ENCODE measurements around the gene IL20RB. TPM values are rescaled to one million over a fixed set of nuclear protein-coding genes. Genes with fewer than 3 reads are reported as not detected.
"Not testable (repeated sequence)": the region's sequence is repeated elsewhere in the genome, so short reads cannot be mapped to it uniquely, and the experiment has no call there.

The IL20RB gene
- total and polyA plus RNA-seq, 7 experiments from 2014 or later: 0.33 to 3.5 (median 2.4) TPM; not detected in 1

GRCh38 chr3:136984837-136985236 lies 27.1 kb downstream of the IL20RB start:
- Mint-ChIP-seq H3K4me1 (peaks cover 3 to 17% (median 10%) of the 10 kb centered on the region in 7 donors), H3K4me3 (peak overlapping the region in 1 of 10 donors; percentile 20), H3K27me3 (no peaks in the 10 kb centered on the region), H3K9me3 (no peaks in the 10 kb centered on the region), H3K27ac (peak overlapping the region in 4 of 9 donors; percentile 18 to 67 (median 29)), H3K36me3 (peaks cover 0 to 9% (median 4%) of the 10 kb centered on the region in 5 donors)
- DNase-seq: no peak
- Histone ChIP-seq H3K4me1 (ENCODE audit: control insufficient read depth in 2 of 2, insufficient read depth in 2 of 2, low read length in 2 of 2) (no peaks in the 10 kb centered on the region), H3K9me3 (ENCODE audit: control insufficient read depth in 2 of 3, low read length in 3 of 3) (no peaks in the 10 kb centered on the region), H3K4me3 (ENCODE audit: low read length) (no peak overlapping the region), H3K27me3 (ENCODE audit: control insufficient read depth in 2 of 2, insufficient read depth in 2 of 2, low read length in 2 of 2) (no peaks in the 10 kb centered on the region), H3K36me3 (ENCODE audit: control insufficient read depth in 2 of 3, insufficient read depth in 3 of 3, low read length in 3 of 3) (no peaks in the 10 kb centered on the region), H3K27ac (ENCODE audit: low read depth, low read length) (no peak overlapping the region)
- ATAC-seq: no peak
- CTCF ChIA-PET: interaction anchor here (0.6 kb wide), 1 partner anchor 633 kb away, joined by 3 read pairs; no protein-coding TSS in a partner anchor
- intact Hi-C loops (cut with micrococcal nuclease): no loop called here
- POLR2A ChIA-PET: no interaction called here

- DNase-seq; H3K36me3 Mint-ChIP-seq; POLR2A ChIA-PET; CTCF ChIA-PET; H3K4me3 ChIP-seq (ENCODE audit: low read length); ATAC-seq; H3K27ac ChIP-seq (ENCODE audit: low read depth, low read length); H3K27me3 Mint-ChIP-seq; H3K9me3 ChIP-seq (ENCODE audit: control insufficient read depth in 2 of 3, low read length in 3 of 3); H3K27me3 ChIP-seq (ENCODE audit: control insufficient read depth in 2 of 2, insufficient read depth in 2 of 2, low read length in 2 of 2); H3K4me1 ChIP-seq (ENCODE audit: control insufficient read depth in 2 of 2, insufficient read depth in 2 of 2, low read length in 2 of 2); H3K36me3 ChIP-seq (ENCODE audit: control insufficient read depth in 2 of 3, insufficient read depth in 3 of 3, low read length in 3 of 3); intact Hi-C loops (cut with micrococcal nuclease); H3K27ac Mint-ChIP-seq; H3K9me3 Mint-ChIP-seq; H3K4me3 Mint-ChIP-seq: not testable (repeated sequence)
- peaks cover 3 to 17% (median 10%) of the 10 kb centered on the region in 7 donors for H3K4me1 Mint-ChIP-seq
Observed at GRCh38 chr3:136987398-136987980, 29.7 kb downstream of the IL20RB start.

- no peaks in the 10 kb centered on the region for H3K9me3 ChIP-seq (ENCODE audit: control insufficient read depth in 2 of 3, low read length in 3 of 3)
- Mint-ChIP-seq H3K4me1 (peaks cover 3 to 17% (median 10%) of the 10 kb centered on the region in 7 donors), H3K4me3 (no peak overlapping the region), H3K27me3 (no peaks in the 10 kb centered on the region), H3K27ac (peak overlapping the region in 1 of 9 donors; percentile 14), H3K36me3 (peaks cover 0 to 3% (median 0%) of the 10 kb centered on the region in 5 donors), H3K9me3 (no peaks in the 10 kb centered on the region)
- H3K4me1 ChIP-seq (ENCODE audit: control insufficient read depth in 2 of 2, insufficient read depth in 2 of 2, low read length in 2 of 2): no peaks in the 10 kb centered on the region
- H3K4me3 ChIP-seq (ENCODE audit: low read length): no peak overlapping the region
- H3K27me3 ChIP-seq (ENCODE audit: control insufficient read depth in 2 of 2, insufficient read depth in 2 of 2, low read length in 2 of 2): no peaks in the 10 kb centered on the region
- ATAC-seq (no peak), DNase-seq (no peak)
- H3K27ac ChIP-seq (ENCODE audit: low read depth, low read length): no peak overlapping the region
- CTCF ChIA-PET: no interaction called here
- no peaks in the 10 kb centered on the region for H3K36me3 ChIP-seq (ENCODE audit: control insufficient read depth in 2 of 3, insufficient read depth in 3 of 3, low read length in 3 of 3)
- POLR2A ChIA-PET: no interaction called here
- intact Hi-C loops (cut with micrococcal nuclease): no loop called here
Observed at GRCh38 chr3:136988651-136989050, 30.9 kb downstream of the IL20RB start.

- Histone ChIP-seq H3K4me1 (ENCODE audit: control insufficient read depth in 2 of 2, insufficient read depth in 2 of 2, low read length in 2 of 2) (no peaks in the 10 kb centered on the region), H3K27me3 (ENCODE audit: control insufficient read depth in 2 of 2, insufficient read depth in 2 of 2, low read length in 2 of 2) (no peaks in the 10 kb centered on the region), H3K9me3 (ENCODE audit: control insufficient read depth in 2 of 3, low read length in 3 of 3) (no peaks in the 10 kb centered on the region), H3K27ac (ENCODE audit: low read depth, low read length) (no peak overlapping the region), H3K36me3 (ENCODE audit: control insufficient read depth in 2 of 3, insufficient read depth in 3 of 3, low read length in 3 of 3) (no peaks in the 10 kb centered on the region), H3K4me3 (ENCODE audit: low read length) (no peak overlapping the region)
- Mint-ChIP-seq H3K9me3 (no peaks in the 10 kb centered on the region), H3K27ac (no peak overlapping the region), H3K4me1 (peaks cover 1 to 13% (median 6%) of the 10 kb centered on the region in 7 donors), H3K27me3 (no peaks in the 10 kb centered on the region), H3K4me3 (no peak overlapping the region), H3K36me3 (peaks cover 0 to 3% (median 0%) of the 10 kb centered on the region in 5 donors)
- ChIA-PET POLR2A (no interaction called here), CTCF (no interaction called here)
- ATAC-seq (no peak), DNase-seq (no peak)
- intact Hi-C loops (cut with micrococcal nuclease): no loop called here
Observed at GRCh38 chr3:136989781-136990524, 32.2 kb downstream of the IL20RB start.

GRCh38 chr3:136990826-136991225 lies 33.0 kb downstream of the IL20RB start:
- H3K27ac ChIP-seq (ENCODE audit: low read depth, low read length): no peak overlapping the region
- H3K4me1 ChIP-seq (ENCODE audit: control insufficient read depth in 2 of 2, insufficient read depth in 2 of 2, low read length in 2 of 2): no peaks in the 10 kb centered on the region
- DNase-seq (no peak), ATAC-seq (no peak)
- Mint-ChIP-seq H3K27ac (no peak overlapping the region), H3K4me3 (no peak overlapping the region), H3K36me3 (peaks cover 0 to 3% (median 0%) of the 10 kb centered on the region in 5 donors), H3K27me3 (no peaks in the 10 kb centered on the region), H3K4me1 (peaks cover 3 to 16% (median 11%) of the 10 kb centered on the region in 7 donors), H3K9me3 (no peaks in the 10 kb centered on the region)
- intact Hi-C loops (cut with micrococcal nuclease): no loop called here
- no peak overlapping the region for H3K4me3 ChIP-seq (ENCODE audit: low read length)
- no peaks in the 10 kb centered on the region for H3K9me3 ChIP-seq (ENCODE audit: control insufficient read depth in 2 of 3, low read length in 3 of 3)
- ChIA-PET CTCF (no interaction called here), POLR2A (no interaction called here)
- H3K27me3 ChIP-seq (ENCODE audit: control insufficient read depth in 2 of 2, insufficient read depth in 2 of 2, low read length in 2 of 2): no peaks in the 10 kb centered on the region
- H3K36me3 ChIP-seq (ENCODE audit: control insufficient read depth in 2 of 3, insufficient read depth in 3 of 3, low read length in 3 of 3): no peaks in the 10 kb centered on the region

GRCh38 chr3:136992115-136992514 lies 34.3 kb downstream of the IL20RB start:
- H3K27me3 ChIP-seq (ENCODE audit: control insufficient read depth in 2 of 2, insufficient read depth in 2 of 2, low read length in 2 of 2): no peaks in the 10 kb centered on the region
- intact Hi-C loops (cut with micrococcal nuclease): no loop called here
- no peak overlapping the region for H3K4me3 ChIP-seq (ENCODE audit: low read length)
- no peaks in the 10 kb centered on the region for H3K36me3 ChIP-seq (ENCODE audit: control insufficient read depth in 2 of 3, insufficient read depth in 3 of 3, low read length in 3 of 3)
- Mint-ChIP-seq H3K27ac (no peak overlapping the region), H3K27me3 (no peaks in the 10 kb centered on the region), H3K9me3 (no peaks in the 10 kb centered on the region), H3K36me3 (no peaks in the 10 kb centered on the region), H3K4me3 (no peak overlapping the region), H3K4me1 (peaks cover 3 to 16% (median 11%) of the 10 kb centered on the region in 7 donors)
- H3K27ac ChIP-seq (ENCODE audit: low read depth, low read length): no peak overlapping the region
- ChIA-PET CTCF (no interaction called here), POLR2A (no interaction called here)
- ATAC-seq: no peak
- no peak for DNase-seq
- H3K9me3 ChIP-seq (ENCODE audit: control insufficient read depth in 2 of 3, low read length in 3 of 3): no peaks in the 10 kb centered on the region
- H3K4me1 ChIP-seq (ENCODE audit: control insufficient read depth in 2 of 2, insufficient read depth in 2 of 2, low read length in 2 of 2): no peaks in the 10 kb centered on the region

Data from naive thymus-derived CD4-positive, alpha-beta T cell (primary cell).